HG02763 (cell line): ENCODE results near the gene AMIGO3.
A peak's percentile ranks its signal among the peaks of the same experiment; 100 is the strongest.
"Not testable (repeated sequence)": the region's sequence is repeated elsewhere in the genome, so short reads cannot be mapped to it uniquely, and the experiment has no call there.

Experiments used
- ATAC-seq: cut with Tn5 transposase; IDR thresholded peaks from one replicate; pipeline ENCODE4 v1.9.1; 2021; ENCODE audit warnings: mild to moderate bottlenecking, moderate library complexity; ENCODE audit not compliant: unreplicated experiment

AMIGO3 gene, protein sequence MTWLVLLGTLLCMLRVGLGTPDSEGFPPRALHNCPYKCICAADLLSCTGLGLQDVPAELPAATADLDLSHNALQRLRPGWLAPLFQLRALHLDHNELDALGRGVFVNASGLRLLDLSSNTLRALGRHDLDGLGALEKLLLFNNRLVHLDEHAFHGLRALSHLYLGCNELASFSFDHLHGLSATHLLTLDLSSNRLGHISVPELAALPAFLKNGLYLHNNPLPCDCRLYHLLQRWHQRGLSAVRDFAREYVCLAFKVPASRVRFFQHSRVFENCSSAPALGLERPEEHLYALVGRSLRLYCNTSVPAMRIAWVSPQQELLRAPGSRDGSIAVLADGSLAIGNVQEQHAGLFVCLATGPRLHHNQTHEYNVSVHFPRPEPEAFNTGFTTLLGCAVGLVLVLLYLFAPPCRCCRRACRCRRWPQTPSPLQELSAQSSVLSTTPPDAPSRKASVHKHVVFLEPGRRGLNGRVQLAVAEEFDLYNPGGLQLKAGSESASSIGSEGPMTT

DNA sequence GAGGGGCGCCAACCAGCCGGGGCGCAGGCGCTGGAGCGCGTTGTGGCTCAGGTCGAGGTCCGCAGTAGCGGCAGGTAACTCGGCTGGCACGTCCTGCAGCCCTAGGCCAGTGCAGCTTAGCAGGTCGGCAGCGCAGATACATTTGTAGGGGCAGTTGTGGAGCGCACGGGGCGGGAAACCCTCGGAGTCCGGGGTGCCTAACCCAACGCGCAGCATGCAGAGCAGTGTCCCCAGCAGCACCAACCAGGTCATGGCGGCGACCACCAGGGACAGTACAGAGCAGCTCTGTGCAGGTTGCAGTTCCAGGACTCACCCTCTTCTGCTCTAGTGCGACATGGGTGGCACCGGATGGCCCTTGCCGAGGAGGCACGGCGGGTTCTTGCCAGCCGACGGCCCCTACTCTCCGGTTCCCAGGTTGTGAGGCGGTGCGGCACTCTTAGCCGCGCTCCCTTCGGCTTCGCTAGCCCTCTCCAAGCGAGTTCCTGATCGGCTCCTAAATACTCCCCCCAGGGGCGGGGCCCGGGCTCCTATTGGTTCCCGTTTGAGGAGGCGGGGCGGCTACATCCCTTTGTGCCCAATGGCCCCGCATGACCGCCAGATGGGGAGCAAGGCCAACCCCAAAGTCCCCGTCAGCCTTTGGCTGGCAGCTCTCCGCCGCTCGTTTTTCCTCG is at the start of gene AMIGO3:
TSS of gene AMIGO3 (minus strand) at position 471 of the 671 bp plus-strand sequence. CDS start at position 252, 219 bp downstream.
- peak; percentile 39 for ATAC-seq

DNA sequence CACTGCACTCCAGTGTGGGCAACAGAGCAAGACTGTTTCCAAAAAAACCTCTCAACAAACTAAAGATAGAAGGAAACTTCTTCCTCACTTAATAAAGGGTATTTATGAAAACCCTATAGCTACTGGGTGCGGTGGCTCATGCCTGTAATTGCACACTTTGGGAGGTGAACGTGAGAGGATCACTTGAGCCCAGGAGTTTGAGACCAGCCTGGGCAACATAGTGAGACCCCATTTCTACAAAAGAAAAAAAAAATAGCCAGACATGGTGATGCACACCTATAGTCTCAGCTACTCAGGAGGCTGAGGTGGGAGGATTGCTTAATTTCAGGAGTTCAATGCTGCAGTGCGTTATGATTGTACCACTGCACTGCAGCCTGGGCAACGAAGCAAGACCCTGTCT is 44.5 kb upstream of the AMIGO3 start:
- ATAC-seq, result no peak

DNA sequence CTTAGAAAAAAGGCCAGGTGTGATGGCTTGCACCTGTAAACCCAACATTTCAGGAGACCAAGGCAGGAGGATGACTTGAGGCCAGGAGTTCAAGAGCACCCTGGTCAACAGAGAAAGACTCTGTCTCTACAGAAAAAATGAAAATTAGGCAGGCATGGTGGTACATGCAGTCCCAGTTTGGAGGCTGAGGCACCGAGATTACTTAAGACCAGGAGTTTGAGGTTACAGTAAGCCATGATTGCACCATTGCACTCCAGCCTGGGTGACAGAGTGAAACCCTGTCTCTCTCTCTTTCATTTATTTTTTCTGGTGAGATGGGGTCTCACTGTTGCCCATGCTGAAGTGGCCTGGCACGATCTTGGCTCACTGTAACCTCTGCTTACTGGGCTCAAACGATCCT is 42.2 kb upstream of the AMIGO3 start:
- ATAC-seq, result no peak

DNA sequence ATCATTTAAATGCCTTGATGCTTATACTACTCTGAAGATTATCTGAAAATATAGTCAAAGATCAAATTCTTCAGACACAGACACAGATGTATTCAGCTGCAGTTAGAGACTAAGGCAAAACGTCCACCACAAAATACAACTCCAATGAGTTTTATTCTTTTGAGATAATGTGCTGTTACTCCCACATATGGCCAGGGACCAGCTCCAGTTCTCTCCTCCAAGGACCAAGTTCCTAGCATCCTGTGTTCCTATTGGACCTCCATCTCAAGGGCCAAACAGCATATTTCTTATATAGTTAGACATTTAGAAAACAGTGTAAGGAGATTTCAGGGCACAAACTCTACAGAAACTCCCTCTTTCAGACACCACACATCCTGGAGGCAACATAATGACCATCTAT is 39.7 kb upstream of the AMIGO3 start:
- ATAC-seq, result no peak

DNA sequence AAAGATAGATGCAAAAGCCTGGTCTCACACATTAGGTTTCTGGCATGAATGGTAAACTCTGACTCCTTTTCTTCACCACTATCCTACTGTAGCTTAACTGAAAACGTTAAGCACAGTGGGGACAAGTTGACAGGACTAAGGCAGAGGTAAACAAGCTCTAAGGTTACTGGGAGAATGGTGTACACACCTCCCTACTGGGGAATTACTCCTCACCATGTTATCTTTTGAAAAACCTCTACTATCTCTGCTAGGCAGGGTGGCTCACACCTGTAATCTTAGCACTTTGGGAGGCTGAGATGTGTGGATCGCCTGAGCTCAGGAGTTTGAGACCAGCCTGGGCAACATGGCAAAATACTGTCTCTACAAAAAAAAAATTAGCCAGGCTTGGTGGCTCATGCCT is 37.7 kb upstream of the AMIGO3 start:
- no peak for ATAC-seq

DNA sequence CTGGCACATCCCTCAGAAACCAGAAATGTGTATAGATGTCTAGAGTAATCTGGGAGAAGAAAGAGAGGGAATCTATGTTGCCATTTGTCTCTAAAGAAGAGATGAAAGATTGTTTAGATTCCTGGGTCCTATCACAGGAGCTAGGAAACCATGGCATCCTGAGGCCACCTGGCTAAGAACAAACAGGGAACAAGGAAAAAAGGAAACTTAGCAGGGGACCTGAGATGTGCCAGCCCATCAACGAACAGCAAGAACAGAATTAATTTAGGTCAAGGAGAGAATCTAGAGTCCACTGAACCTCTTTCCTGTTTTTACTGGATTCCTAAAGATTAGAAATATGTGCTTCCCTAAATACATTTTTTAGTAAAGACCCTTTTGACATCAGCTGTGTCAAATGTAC is 36.6 kb upstream of the AMIGO3 start:
- ATAC-seq, result no peak

DNA sequence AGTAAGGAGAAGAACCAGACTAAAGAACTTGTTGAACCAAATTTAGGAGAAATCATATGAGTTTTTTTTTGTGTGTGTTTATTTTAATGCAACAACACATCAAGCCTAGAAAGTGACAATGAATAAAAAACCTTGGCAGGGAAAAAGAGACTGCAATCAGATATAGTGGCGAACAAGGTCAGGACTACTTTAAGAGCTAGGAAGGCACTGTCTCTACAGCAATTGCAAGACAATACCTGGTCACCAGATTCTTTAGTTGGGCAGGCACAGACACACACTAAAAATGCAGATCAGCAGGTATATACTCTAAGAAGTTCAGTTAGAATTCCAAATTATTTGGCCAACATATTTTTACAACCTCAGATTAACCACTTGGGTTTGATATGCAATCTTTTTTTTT is 35.1 kb upstream of the AMIGO3 start:
- no peak for ATAC-seq

DNA sequence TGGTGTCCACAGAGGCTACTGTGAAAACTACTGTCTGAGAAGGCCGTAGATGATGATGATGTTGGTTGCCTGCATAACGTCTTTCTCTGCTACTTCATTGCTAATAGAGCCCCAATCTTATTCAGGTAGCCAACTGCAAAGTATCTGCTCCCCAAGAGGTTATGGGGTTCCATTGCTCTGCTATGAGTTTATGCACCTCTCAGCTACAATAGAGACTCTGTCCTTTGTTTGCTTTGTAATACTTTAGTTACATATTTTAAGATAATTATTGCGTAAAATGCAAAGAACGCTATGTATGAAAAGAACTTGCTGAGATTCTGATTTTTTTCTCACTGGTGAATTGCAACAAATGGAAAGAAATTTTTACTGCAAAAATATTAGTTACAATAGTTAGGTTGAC is 32.0 kb upstream of the AMIGO3 start:
- no peak for ATAC-seq

DNA sequence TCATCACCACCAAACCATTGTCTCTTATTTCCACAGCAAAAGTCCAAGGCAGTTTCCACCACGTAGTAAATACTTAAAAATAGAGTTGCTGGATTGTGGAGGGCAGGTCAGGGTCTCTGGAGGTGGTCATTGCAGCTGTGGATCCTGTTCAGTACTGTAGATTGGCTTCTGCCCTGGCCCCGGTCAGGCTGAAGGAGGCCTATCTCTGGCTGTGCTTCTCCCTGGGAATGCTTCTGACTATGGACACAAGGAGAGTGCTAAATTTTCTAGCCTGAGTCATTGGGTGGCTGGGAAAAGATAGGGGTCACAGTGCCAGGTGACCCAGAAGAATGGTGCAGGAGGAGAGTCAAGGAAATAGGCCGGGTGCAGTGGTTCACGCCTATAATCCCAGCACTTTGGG is 30.6 kb upstream of the AMIGO3 start:
- no peak for ATAC-seq

DNA sequence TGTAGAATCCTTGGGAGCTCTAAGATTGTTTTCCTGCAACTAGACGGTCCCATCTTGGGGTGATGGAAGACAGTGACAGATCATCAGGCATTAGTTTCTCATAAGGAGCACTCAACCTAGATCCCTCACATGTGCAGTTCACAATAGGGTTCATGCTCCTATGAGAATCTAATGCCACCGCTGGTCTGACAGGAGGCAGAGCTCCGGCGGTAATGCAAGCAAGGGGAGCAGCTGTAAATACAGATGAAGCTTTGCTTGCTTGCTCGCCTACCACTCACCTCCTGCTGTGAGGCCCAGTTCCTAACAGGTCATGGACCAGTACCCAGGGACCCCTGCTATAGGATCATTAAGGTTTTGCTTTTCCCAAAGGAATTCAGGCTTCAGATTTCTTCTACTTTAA is 29.4 kb upstream of the AMIGO3 start:
- ATAC-seq, result not testable (repeated sequence)

DNA sequence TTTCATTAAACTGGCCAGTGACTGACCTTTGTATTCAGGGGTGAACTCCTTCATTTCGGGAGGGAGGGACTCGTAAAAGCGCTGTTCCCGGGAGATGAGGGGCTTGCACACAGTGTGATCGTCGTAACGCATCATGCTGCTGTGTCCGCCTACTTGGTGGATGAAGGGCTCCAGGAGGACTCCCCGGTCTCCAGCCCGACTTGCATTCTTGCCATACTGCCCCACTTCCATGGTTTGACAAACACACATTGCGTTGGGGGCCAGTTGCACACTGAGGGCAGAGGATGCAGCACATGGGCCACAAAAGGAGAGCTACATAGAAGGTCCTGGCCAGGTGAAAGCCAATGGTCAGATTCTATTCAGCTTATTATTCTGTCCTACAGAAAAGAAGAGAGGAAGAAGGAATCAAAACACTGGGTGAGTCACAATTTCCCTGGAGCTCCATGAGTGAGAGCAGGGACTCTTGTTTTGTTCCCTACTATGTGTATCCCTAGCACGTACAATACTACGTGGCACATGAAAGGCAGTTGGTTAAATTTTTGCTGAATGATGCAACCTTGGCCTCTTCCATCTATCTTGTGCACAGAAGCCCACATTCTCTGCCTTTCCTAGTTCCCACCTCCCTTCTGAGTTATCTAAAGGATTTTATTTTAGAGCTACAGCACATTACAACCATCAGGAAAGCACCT is 28.5 kb upstream of the AMIGO3 start:
- no peak for ATAC-seq

DNA sequence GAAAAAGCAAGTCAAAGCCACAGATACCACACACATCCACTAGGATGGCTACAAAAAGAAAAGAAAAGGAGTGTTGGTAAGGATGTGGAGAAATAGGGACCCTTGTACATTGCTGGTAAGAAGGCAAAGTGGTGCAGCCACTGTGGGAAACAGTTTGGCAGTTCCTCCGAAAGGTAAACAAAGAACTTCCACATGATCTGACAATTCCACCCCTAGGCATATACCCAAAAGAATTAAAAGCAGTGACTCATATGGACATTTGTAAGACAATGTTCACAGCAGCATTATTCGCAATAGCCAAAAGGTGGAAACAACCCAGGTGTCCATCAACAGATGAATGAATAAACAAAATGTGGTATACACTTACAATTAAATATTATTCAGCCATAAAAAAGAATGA is 26.5 kb upstream of the AMIGO3 start:
- ATAC-seq, result no peak

DNA sequence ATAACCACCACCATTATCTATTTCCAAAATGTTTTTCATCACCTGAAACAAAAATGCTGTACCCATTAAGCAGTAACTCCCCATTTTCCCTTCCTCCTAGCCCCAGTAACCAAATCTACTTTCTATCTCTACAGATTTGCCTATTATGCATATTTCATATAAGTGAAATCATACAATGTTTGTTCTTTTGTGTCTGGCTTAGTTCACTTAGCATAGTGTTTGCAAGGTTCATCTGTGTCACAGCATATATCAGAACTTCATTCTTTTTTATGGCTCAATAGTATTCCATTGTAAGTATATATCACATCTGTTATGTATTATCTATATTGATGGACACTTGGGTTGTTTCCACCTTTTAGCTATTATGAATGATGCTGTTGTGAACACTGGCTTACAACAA is 20.9 kb upstream of the AMIGO3 start:
- ATAC-seq, result no peak

DNA sequence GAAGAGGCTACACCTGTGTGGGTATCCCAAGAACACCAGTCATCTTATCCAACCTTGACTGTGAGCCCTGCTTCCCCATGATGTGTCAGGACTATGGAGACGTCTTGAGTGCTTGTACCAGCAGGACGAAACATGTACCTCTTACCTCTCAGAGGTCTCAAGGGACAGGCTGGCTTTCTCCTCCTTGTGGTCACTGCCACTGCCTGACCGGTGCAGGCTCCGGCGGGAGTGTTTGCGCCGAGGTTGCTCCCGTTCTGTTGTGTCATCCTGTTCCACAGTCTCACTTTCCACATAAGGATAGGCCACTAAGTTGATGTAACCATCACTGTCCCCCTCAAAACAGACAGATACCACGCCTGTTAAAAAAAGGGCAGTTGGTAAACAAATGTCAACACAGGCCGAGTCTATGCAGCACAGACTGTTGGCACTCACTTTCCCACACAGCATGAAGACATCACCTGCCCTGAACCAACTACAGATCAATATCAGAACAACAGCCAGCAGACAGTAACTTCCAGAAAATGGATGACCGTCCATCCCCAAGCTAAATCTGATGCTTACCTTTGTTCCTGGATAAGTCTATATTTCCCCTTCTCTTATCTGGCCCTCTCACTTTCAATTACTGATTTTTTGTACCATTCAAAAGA is 18.7 kb upstream of the AMIGO3 start:
- ATAC-seq, result no peak

DNA sequence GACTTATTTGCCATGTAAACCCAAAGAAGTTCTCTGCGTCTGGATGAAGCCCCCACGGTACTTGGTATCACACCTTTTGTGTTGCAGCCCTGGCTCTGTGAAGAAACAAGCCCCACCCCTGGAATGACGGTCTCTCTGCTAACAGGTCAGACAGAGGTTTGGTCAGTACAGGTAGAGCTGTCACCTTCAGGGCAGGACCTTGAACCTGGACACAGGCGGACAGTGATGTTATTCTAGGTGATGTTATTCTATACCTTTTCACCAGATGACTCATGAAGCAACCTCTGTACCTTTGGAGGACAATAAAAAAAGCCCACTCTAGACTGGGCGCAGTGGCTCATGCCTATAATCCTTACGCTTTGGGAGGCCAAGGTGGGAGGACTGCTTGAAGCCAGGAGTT is 15.3 kb upstream of the AMIGO3 start:
- no peak for ATAC-seq

DNA sequence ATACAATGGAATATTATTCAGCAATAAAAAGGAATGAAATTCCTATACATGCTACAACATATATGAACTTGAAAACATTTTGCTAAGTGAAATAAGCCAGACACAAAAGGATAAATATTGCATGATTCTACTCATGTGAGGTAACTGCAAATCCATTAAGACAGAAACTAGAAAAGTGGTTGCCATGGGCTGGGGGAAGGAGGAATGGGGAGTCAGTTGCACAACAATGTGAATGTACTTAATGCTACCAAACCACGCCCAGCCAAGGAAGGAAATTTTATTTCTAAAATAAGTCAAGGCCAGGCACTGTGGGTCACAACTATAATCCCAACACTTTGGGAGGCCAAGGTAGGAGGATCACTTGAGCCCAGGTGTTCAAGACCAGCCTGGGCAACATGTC is 14.1 kb upstream of the AMIGO3 start:
- ATAC-seq, result no peak

DNA sequence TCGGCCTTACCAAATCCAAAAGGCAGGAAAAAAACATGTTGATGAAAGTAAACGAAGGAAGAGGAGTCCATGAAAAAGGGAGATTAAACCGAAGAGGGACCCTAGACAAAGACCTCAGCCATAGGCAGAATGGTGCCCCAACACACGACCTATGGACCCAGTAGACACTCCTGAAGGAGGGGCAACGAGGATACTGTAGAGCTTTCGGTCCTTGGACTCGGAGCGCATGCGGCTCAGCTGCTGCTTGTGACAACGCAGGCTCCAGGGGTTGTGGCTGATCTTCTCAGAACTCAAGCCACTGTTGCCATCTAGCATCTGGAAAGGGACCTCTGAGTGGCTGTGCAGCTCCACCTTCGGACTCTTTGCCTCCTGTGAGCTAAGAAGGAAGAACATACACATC is 13.1 kb upstream of the AMIGO3 start:
- ATAC-seq, result no peak

DNA sequence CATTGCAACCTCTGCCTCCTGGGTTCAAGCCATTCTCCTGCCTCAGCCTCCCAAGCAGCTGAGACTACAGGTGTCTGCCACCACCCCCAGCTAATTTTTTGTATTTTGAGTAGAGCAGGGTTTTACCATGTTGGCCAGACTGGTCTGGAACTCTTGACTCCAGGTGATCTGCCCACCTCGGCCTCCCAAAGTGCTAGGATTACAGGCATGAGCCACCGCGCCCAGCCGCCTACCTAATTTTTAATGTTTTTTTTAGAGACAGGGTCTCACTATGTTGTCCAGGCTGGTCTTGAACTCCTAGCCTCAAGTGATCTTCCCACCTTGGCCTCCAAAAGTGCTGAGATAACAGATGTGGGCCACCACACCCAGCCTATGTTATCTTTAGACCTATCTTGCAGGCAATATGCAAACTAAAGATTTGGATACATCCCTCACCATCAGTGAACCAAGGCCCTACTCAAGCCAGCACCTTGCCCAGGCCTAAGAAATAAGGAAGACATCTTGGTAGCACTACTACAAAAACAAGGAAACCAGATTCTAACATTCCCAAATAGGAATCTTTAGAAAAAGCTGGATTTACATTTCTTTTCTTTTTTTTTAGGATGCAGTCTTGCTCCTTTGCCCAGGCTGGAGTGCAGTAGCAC is 10.6 kb upstream of the AMIGO3 start:
- ATAC-seq, result no peak

DNA sequence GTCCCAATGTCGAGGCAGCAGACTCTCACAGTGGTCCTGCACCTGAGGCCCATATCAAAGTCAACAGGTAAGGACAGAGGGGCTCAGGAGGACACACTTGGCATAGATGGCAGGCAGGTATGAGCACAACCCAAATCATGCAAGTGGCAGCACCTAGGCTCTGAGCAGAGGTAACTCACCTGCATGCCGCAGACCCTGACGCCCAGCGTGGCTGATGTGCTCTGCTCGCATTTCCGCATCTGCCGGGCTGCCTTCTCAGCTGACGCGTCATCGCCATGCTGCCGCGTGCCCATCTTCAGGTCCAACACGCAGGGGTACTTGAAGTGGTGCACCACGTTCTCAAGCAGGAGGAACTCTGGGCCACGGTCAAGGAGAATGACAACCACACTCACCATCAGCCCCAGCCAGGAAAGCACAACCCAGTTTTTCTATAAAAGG is 8.5 kb upstream of the AMIGO3 start:
- no peak for ATAC-seq

DNA sequence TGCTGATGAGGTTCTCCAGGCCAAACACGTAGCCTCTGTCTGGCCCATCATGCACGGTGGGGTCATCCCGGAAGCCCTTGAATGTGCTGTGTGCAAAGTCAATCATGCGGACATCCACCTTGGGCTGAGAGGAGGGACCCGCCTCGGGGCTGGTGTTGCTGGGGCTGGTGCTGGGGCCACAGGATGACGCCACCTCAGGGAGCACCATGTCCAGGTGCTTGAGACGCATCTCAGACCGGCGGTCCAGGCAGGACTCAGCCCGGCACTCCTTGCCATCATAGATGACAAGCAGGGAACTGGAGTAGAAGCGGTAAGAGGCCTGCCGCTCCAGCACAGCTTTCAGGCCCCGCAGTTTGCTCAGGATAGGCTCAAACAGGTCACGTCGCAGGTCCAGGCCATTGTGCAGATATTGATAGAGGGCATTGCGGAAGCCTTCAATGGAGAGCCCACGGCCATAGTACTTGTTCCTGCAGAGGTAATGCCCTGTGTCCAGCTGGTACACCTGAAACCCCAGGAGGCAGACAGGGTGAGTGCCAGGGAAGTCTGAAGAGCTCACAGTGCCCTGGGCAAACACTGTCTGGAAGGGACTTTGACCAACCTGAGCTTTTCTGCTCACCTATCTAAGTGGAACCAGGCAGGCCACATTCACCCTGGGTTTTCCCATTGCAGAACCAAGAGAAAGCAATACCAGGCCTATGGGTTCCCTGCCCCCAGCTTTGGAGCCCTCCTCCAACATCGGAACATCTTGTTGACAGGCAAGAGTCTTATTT is 7.9 kb upstream of the AMIGO3 start:
- no peak for ATAC-seq
